NB4 (cell line): ENCODE measurements around the gene PPP1R14C.

Experiments used
- DNase-seq: peaks from one replicate; pipeline ENCODE4 v3.0.0; 2010; ENCODE audit warnings: low read depth
- H3K4me3 ChIP-seq: one replicate; pipeline ENCODE4 v1.5.1; 2011; ENCODE audit warnings: mild to moderate bottlenecking, low read depth, low read length, moderate library complexity
- CTCF ChIP-seq: IDR thresholded peaks from one replicate; pipeline ENCODE4 v1.5.1; 2012; ENCODE audit warnings: low read depth, low read length
- MAX ChIP-seq: IDR thresholded peaks from 2 replicates; pipeline ENCODE4 v1.6.1; 2011; ENCODE audit warnings: low read depth, low read length
- MYC ChIP-seq: IDR thresholded peaks from 2 replicates; pipeline ENCODE4 v1.6.1; 2011; ENCODE audit warnings: low read depth, low read length
- POLR2A ChIP-seq: IDR thresholded peaks from 2 replicates; pipeline ENCODE4 v1.6.1; 2011; ENCODE audit warnings: mild to moderate bottlenecking; ENCODE audit not compliant: insufficient read length; ENCODE audit errors: extremely low read depth

PPP1R14C gene

GRCh38 chr6:150167479-150167873 is 24.6 kb downstream of the PPP1R14C start:
- peak; percentile 47 for DNase-seq
- no peak overlapping the region for H3K4me3 ChIP-seq
- TF ChIP-seq MYC (no peak), CTCF (no peak), MAX (no peak), POLR2A (no peak)

- DNase-seq: no peak
- no peak overlapping the region for H3K4me3 ChIP-seq
- TF ChIP-seq MAX: no peak
- TF ChIP-seq CTCF: no peak
- no peak for TF ChIP-seq POLR2A
- no peak for TF ChIP-seq MYC
Measured at GRCh38 chr6:150169181-150169580, 26.3 kb downstream of the PPP1R14C start.

- H3K4me3 ChIP-seq: no peak overlapping the region
- DNase-seq: peak; percentile 68
- TF ChIP-seq POLR2A (no peak), MYC (no peak), CTCF (no peak)
Measured at GRCh38 chr6:150169609-150170008, 26.8 kb downstream of the PPP1R14C start.

- no peak overlapping the region for H3K4me3 ChIP-seq
- no peak for DNase-seq
- TF ChIP-seq CTCF: no peak
- TF ChIP-seq MYC: no peak
- no peak for TF ChIP-seq POLR2A
- no peak for TF ChIP-seq MAX
Measured at GRCh38 chr6:150172929-150173328, 30.1 kb downstream of the PPP1R14C start.

- H3K4me3 ChIP-seq: no peak overlapping the region
- no peak for DNase-seq
- TF ChIP-seq MAX: no peak
- no peak for TF ChIP-seq CTCF
- TF ChIP-seq POLR2A: no peak
Measured at GRCh38 chr6:150175586-150176151, 32.8 kb downstream of the PPP1R14C start.

GRCh38 chr6:150176152-150176551 is 33.3 kb downstream of the PPP1R14C start:
- no peak for DNase-seq
- TF ChIP-seq MYC (no peak), POLR2A (no peak), MAX (no peak), CTCF (no peak)
- no peak overlapping the region for H3K4me3 ChIP-seq
